Measurements from ENCODE around the gene DNAH17.

DNAH17 gene

DNA sequence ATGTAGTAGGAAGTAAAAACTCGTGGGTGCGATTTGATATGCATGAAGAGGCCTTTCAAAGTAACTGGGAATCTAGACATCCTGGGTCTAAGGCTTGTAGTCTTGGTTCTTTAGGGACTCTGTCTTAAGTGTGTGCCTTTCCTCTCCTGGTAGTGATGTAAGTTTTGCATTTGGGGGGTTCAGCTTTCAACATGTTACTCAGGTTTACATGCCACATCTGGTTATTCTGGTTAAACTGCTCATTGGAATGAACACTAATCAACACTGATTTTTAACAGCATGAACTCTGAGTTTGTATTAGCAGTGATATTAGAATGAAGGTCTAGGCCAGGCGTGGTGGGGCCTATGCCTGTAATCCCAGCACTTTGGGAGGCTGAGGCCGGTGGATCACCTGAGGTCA, 183.6 kb downstream of the DNAH17 start:
- no peak for DNase-seq (ENCODE audit: low read depth in 3 of 3)

DNA sequence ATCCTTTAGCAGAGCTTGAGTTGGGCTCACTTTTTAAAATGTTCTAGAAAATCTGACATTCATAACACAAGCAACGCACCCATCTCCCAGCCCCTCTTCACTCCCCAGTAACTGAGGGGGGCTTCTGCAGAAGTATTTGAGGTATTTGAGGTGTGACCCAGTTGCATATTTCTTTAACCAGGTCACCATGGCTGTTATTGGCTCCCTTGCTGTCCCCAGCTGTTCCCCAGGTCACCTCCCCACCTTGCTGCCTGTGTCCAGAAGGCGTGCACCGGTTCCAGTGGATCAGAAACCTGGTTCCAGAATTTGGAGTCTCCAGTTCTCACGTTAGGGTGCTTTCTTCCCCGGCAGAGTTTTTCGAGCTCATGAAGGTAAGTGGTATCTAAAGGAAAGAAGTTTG, 184.9 kb downstream of the DNAH17 start:
- no peak for DNase-seq (ENCODE audit: low read depth in 3 of 3)

DNA sequence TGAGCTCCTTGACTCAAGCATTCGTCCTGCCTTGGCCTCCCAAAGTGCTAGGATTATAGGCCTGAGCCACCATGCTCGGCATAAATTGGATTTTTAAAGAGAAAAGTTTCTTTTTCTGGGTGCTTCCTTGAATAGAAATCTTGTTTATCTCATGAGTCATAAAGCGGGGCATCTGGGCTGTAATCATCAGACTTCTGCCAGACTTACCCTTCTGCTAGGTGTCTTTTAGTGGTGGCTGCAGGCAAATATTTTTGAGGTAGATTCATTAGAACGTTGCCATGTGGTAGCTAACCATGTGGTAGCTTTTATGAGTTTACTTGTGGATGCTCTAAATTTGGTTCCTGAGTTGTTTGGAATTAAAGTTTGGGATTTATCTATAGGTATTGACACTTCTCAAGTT, 185.4 kb downstream of the DNAH17 start:
- DNase-seq (ENCODE audit: low read depth in 3 of 3) = no peak

DNA sequence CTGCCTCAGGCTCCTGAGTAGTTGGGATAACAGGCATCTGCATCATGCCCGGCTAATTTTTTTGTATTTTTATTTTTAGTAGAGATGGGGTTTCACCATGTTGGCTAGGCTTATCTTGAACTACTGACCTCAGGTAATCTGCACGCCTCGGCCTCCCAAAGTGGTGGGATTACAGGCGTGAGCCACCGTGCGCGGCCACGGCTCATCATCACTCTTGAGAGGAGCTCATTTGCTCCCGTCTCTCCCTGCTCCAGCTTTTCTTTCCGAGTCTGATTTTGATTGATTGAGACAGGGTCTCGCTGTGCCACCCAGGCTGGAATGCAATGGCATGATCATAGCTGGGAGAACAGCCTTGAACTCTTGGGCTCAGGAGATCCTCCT, 186.2 kb downstream of the DNAH17 start:
- DNase-seq (ENCODE audit: low read depth in 3 of 3) = no peak

DNA sequence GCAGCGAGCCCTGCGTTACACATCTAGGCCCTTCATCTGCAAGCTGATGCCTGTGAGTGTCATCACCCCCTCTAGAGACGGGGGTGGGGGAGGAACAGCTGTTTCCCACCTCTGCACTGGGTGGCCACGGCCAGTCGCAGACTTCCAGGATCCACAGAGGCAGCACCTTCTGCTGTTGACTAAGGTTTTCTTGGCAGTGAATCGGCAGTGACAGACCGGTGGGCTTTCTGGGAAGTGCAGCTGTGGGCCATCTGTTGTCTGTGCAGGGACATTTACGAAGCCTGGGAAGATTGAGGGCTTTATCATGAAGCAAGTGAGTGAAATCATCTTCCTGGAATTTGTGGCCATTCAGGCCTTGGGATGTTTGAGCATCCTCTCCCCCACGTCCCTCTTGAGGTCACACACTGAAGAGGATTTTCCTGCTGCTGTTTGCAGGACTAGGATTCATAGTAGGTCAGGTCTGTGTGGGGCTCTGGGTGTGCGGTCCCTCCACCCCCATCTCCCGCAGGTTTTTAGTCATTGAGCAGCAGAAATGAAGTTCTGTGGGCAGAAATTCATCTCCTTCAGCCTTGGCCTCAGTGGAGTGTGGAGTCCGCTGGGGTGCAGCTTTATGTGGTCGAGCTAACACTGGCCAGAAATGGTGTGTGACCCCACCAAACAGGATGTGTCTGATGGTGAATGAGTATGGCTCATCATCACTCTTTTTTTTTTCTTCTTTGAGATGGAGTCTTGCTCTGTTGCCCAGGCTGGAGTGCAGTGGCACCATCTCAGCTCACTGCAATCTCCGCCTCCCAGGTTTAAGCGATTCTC, 186.8 kb downstream of the DNAH17 start:
- no peak for DNase-seq (ENCODE audit: low read depth in 3 of 3)

DNA sequence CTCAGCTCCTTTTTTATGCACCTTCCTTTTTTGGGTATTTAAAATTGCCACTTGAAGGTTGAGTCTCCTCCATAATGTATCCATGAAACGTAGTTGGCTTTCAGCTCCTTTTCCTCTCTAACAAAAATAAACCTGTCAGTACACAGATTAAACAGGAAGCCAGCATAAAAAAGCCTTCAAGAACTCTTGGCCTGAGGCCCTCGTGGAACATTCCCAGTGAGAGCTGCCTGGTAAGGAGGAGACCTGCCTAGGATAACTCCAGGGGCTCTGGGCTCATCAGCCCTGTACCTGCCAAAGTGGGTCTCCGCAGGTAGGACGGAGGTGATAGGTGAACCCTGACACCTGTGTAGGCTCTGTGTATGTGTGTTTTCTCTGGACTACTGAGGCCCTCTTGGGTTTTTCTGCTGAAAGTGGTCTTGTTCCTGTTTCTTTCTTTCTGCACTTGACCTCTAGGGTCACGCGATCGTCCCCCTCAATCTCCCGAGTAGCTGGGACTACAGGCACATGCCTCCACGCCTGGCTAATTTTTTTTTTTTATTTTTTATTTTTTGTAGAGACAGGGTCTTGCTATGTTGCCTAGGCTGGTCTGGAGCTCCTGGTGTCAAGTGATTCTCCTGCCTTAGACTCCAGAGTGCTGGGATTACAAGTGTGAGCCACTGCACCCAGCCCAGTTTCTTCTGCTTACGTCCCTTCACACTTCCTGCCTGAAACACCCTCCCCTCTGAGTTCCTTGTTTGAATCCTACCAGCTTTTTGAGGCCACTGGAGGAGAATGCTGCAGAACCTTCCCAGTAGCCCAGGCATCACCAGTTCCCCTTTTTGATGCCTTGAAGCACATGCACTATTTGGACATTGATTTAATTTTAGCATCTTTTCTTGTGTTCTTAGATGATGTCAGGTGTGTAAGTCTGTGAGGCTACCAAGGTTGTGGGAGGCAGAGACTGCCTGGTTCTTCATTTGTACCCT, 188.9 kb downstream of the DNAH17 start:
- DNase-seq (ENCODE audit: low read depth in 3 of 3) = no peak

DNA sequence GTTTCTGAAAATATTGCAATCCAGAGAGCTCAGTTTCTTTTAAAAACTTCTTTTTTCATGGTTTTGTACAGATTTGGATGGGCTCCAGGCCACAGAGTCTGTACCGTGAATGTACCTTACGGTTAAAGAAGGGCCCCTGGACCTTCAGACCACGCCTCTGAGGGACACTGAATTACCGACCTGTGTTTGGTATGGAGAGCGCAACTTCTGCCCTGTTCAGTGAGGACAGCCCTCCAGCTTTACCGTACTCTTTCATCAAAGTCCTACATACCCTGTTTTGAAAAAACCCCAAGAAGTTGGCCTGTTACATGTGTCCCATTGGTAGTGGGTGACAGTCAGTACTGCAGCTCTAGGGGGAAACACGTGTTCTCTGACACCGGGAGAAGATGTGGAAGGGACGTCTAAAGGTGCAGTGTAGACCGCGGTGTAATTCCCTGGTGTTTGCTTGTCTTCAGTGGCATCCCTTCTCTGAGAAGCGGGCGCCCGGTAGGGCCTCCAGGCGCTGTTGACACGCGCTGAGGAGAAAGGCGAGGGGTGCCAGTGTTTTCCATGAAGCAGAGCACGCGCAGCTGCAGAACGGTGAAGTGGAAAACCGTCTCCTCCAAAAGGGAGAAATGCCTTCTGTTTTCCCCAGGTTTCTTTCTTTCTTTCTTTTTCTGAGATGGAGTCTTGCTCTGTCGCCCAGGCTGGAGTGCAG, 192.6 kb downstream of the DNAH17 start:
- no peak for DNase-seq (ENCODE audit: low read depth in 3 of 3)

DNA sequence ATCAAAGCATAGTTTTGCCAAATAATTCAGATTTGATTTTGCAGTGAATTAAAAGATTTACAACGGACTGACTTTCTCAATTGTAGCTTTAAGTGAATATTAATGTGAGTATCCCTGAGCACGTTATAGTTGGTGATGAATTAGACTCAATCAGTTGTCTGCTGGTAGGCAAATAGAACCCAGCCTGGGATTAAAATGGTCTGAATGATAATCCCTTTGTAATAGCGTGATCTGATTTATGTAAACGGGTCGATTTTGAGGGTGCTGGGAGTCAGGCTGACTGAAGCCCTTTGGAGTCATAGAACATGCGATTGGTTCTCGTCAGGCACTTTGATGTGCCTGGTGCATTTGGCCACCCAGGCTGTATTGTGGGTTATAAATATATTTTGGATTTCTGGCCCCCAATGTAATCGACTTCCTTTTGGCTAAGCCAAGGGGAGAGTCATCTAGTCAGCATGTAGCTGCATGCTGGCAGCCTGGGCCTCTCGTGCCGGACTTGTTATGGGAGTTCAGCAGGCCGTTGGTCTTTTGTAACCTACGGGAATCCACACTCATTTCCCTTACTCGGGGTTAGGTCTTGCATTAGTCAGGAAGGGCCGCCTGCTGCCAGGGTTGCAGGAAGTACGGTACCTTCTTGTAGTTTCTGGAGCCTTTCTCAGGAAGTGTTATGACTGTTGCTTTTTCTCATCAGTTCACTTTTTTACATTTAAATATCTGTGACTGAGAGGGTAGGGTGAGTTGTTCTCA, 193.3 kb downstream of the DNAH17 start:
- peak in 1 of 3 experiments; percentile 74 for DNase-seq (ENCODE audit: low read depth in 3 of 3)

DNA sequence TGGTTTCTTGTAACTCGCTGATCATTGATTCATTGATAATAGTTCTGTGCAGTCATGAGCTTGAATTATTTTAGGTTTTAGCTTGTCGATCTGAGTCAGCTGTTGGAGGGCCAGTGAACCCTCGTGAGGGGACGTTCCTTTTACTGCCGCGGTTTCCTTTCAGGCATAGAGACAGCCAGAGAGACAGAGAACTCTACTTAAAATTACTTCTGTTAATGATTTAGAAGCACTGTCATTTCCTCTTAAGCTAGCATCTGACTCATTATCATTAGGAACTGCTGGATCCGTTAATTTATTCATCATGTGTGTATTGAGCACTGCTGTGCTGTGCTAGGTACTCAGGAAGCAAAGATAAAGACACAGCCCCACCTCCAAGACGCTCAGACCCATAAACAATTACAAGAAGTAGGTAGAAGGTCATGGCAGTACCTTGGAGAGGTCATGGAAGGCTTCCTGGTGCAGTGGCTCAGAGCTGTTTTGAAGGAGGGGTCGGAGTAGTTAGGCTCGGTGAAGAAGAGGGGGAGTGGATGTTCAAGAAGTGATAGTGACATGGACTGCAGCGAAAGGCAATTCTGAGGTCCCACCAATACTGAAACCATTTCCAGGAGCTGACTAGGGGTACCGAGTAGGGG, 195.5 kb downstream of the DNAH17 start:
- DNase-seq (ENCODE audit: low read depth in 3 of 3) = no peak

DNA sequence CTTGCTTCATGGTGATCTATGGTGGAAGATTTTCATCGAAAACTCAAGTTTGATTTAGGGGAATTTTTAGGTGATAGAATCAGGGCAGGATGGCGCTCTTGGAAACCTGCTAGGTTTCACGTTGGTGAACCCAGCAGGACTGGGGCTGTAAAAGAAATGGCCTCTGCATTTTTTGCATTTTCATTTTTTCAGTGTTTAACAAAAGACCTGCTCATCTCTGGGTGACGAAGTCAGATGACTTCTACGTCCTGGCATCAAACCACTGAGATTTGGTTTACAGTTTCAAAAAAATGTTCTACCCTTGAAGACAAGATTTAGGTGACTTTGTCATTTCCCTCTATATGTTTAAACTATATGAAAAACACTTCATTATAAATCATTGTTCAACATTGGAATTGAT, 196.8 kb downstream of the DNAH17 start:
- DNase-seq (ENCODE audit: low read depth in 3 of 3) = no peak

DNA sequence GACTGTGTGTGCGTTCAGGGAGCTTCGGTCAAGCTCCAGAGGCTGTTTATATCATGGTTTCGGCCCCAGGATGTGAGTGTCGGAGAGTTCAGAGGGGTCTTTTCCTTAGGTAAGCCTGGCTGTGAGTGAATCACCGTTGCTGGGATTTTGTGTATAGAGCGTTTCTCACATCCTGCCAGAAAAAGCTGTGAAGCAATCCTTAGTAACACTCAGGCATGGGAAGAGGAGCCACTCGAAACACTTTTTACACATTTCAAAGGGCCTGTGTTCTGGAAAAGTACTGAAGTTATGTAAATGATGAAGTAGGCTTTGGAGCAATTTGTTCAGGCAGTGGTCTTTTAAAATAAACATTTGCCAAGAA, 198.1 kb downstream of the DNAH17 start:
- no peak for DNase-seq (ENCODE audit: low read depth in 3 of 3)

DNA sequence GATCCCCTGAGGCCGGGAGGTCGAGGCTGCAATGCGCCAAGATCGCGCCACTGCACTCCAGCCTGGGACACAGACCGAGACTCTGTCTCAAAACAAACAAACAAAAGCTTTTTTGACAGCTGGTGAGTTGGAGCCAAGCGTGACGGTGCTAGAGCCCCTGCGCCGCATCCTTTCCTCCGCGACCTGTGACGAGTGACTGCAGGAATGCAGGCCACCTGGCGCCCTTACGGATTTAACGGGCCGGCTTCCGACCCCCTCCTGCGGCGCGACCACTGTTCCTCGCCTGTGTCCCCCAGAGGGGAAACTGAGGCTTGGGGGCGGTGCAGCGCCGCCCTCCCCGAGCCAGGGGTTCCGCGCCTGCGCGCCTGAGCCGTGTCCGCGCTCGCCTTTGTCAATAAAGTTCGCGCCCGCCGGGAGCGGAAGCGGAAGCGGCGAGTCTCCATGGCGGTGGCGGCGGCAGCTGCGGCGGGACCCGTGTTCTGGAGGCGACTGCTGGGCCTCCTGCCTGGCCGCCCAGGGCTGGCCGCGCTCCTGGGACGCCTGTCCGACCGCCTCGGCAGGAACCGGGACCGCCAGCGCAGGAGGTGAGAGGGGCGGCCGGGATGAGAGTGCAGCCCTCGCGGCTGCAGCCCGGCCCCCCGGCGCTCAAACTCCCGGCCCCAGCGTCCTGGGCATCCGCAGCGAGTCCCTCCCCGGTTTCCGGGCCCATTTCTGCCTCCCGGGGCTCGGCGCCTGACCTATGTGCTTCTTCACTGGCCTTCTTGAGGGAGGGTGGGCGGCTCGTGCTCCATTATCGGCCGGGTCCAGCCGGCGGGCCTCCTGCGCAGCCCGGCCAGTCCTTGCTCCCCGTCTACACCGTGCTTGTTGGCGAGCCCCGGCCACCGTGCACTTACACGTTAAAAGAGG, 198.7 kb downstream of the DNAH17 start, which contains the start of gene PGS1:
TSS of gene PGS1 (plus strand) at position 425 of the 906 bp plus-strand sequence. CDS start at position 442, 17 bp downstream.
- peak; percentile 71 to 80 (median 75) for DNase-seq (ENCODE audit: low read depth in 3 of 3)

DNA sequence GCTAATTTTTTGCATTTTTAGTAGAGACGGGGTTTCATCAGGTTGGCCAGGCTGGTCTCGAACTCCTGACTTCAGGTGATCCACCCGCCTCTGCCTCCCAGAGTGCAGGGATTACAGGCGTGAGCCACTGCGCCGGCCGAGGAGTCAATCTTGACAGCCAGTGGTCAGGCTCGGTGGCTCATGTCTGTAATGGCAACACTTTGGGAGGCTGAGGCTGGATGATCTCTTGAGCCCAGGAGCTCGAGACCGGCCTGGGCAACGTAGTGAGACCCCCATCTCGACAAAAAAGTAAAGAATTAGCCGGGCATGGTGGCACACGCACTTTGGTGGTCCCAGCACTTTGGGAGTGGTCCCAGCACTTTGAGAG, 199.4 kb downstream of the DNAH17 start:
- DNase-seq (ENCODE audit: low read depth in 3 of 3) = no peak

DNA sequence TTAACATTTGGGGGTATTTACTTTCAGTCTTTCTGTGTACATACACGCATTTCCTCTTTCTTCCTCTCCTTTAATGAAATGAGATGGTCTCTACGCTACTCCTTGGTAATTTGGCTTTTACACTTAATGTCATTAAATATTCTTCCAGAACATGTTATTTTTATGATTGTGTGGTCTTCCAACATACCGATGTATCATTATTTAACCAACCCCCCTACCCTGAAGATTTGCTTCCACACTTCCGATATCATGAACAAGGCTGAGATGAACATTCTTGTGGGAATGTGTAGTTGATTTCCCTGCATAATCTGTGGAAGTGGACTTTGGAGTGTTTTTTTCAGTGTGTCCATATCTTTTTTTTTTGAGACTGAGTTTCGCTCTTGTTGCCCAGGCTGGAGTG, 201.0 kb downstream of the DNAH17 start:
- DNase-seq (ENCODE audit: low read depth in 3 of 3) = no peak

DNA sequence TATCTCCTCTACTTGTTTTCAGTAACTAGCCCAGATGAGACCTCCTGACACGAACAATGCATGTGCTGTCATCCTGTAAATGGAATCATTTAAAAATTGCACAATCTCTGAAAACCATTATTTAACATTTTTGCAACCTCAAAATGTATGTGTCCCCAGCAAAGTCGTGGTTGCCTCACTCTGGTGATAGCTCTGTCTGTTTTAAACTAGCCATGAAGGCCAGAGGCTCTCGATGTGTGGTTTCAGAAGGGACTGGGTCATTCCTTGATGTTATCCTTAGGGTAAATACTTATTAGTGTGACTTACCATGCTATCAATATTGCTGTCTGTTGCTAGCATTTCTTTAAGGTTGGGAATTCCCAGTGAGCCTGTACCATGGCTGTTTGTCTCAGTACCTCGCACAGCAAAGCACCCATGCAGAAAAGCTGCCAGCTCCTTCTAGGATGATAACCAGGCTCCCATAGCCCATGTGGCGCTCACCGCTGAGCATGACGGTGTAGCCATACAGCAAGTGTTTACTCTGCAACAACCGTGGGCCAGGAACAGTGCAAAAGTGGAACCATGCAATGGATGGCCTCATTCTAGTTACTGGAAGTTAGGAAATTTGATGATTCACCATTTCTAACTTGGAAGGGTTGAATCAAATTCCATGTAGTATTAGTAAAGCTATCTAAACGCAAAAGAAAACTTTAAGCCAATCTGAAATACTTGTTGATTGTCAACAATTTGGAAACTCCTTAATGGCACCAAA, 201.6 kb downstream of the DNAH17 start:
- no peak for DNase-seq (ENCODE audit: low read depth in 3 of 3)

DNA sequence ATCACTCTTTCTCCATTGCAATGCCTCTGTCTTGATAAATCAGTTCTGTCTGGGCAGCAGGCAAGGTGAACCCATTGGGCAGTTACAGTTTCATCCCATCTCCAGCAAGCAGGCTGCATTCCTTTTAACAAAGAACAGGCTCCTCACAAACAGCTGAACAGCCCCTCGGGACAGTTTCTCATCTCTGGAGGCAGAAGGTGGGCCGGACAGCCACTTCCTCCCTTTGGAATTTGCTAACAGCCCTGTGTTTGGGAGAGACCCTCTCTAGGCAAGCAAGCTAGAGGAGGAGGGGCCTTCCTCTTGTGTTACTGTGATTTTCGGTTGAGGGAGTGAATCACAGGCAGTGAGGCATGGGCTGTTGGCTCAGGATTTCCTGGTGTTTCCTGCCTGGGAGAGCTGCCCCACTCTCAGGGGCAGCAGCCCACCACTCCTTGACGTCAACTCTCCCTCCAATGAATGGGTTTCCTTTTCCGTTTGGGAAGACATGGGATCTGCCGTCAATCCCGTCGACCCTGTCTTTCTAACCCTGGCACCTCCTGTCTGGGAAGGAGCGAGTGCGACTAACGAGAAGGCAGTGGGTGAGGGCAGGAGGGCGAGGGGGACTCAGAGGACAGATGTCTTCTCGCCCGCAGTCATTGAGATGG, 202.4 kb downstream of the DNAH17 start:
- DNase-seq (ENCODE audit: low read depth in 3 of 3) = no peak

DNA sequence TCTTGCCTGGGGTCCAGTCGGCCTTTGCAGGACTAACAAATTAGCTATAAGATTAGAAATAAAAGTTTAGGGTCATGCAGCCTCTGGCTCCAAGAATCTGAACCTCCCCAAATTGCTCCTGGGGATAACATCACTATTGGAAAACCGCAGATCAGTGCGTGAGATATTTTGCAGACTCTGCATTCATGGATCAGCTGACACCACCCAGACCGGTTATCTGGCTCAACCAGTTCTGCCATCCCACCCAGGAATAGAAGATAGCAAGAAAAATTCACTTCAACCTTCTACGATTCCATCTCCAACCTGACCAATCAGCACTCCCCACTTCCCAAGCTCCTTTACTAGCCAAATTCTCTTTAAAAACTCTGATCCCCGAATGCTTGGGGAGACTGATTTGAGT, 203.0 kb downstream of the DNAH17 start:
- no peak for DNase-seq (ENCODE audit: low read depth in 3 of 3)
